Measurements from ENCODE around the gene PRKAR2B. TPM values are rescaled to one million over a fixed set of nuclear protein-coding genes. Genes with fewer than 3 reads are reported as not detected.
"Not testable (repeated sequence)": the region's sequence is repeated elsewhere in the genome, so short reads cannot be mapped to it uniquely, and the experiment has no call there.

PRKAR2B gene
- total and polyA plus RNA-seq, 7 experiments from 2014 or later: 0.39 to 5.0 (median 0.54) TPM

GRCh38 chr7:107099154-107099553, 54.6 kb downstream of the PRKAR2B start:
- H3K36me3 ChIP-seq (ENCODE audit: control insufficient read depth in 2 of 3, insufficient read depth in 3 of 3, low read length in 3 of 3); H3K4me1 ChIP-seq (ENCODE audit: control insufficient read depth in 2 of 2, insufficient read depth in 2 of 2, low read length in 2 of 2); H3K4me3 Mint-ChIP-seq; H3K4me1 Mint-ChIP-seq; ATAC-seq; CTCF ChIA-PET; H3K27me3 ChIP-seq (ENCODE audit: control insufficient read depth in 2 of 2, insufficient read depth in 2 of 2, low read length in 2 of 2); H3K27ac ChIP-seq (ENCODE audit: low read depth, low read length); intact Hi-C loops (cut with micrococcal nuclease); H3K9me3 ChIP-seq (ENCODE audit: control insufficient read depth in 2 of 3, low read length in 3 of 3); H3K4me3 ChIP-seq (ENCODE audit: low read length); DNase-seq; H3K27ac Mint-ChIP-seq: not testable (repeated sequence)
- H3K36me3 Mint-ChIP-seq: peaks cover 0 to 16% (median 7%) of the 10 kb centered on the region in 5 donors
- peaks cover 0 to 28% (median 15%) of the 10 kb centered on the region in 11 donors for H3K9me3 Mint-ChIP-seq
- H3K27me3 Mint-ChIP-seq: peaks cover 0 to 19% (median 0%) of the 10 kb centered on the region in 5 donors
- POLR2A ChIA-PET: interaction anchor here (0.7 kb wide), 1 partner anchor 237 kb away, joined by 5 read pairs; no protein-coding TSS in a partner anchor

DNA sequence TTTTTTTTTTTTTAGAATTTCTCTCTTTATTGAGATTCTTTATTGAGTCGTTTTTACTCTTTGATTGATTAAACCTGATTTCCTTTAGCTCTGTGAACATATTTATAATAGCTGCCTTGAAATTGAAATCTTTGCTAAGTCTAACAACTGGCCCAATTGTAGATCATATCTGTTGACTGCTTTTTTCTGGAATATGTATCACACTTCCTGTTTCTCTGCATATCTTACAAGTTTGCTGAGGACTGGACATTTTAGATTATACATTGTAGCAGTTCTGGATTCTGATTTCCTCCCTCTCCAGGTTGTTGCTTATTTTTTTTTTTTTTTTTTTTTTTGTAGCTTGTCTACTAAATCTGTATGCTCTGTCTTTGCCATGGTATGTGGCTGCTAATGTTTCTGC, 56.3 kb downstream of the PRKAR2B start:
- Mint-ChIP-seq H3K9me3 (peaks cover 0 to 28% (median 15%) of the 10 kb centered on the region in 11 donors), H3K36me3 (peaks cover 0 to 16% (median 7%) of the 10 kb centered on the region in 5 donors), H3K27me3 (peaks cover 0 to 15% (median 0%) of the 10 kb centered on the region in 5 donors), H3K4me3 (no peak overlapping the region), H3K27ac (no peak overlapping the region), H3K4me1 (peaks cover 0 to 5% (median 4%) of the 10 kb centered on the region in 7 donors)
- no peaks in the 10 kb centered on the region for H3K36me3 ChIP-seq (ENCODE audit: control insufficient read depth in 2 of 3, insufficient read depth in 3 of 3, low read length in 3 of 3)
- ATAC-seq: no peak
- H3K9me3 ChIP-seq (ENCODE audit: control insufficient read depth in 2 of 3, low read length in 3 of 3): no peaks in the 10 kb centered on the region
- no peak for DNase-seq
- intact Hi-C loops (cut with micrococcal nuclease): no loop called here
- H3K4me1 ChIP-seq (ENCODE audit: control insufficient read depth in 2 of 2, insufficient read depth in 2 of 2, low read length in 2 of 2): peaks cover 0 to 3% of the 10 kb centered on the region in 2 donors
- H3K27ac ChIP-seq (ENCODE audit: low read depth, low read length): no peak overlapping the region
- no peak overlapping the region for H3K4me3 ChIP-seq (ENCODE audit: low read length)
- CTCF ChIA-PET: no interaction called here
- POLR2A ChIA-PET: no interaction called here
- H3K27me3 ChIP-seq (ENCODE audit: control insufficient read depth in 2 of 2, insufficient read depth in 2 of 2, low read length in 2 of 2): no peaks in the 10 kb centered on the region

- Mint-ChIP-seq H3K4me3 (peak overlapping the region in 7 of 10 donors; percentile 14 to 76 (median 64)), H3K36me3 (peaks cover 0 to 16% (median 7%) of the 10 kb centered on the region in 5 donors), H3K27ac (peak overlapping the region in 5 of 9 donors; percentile 7 to 55 (median 51)), H3K27me3 (peaks cover 0 to 7% (median 0%) of the 10 kb centered on the region in 5 donors), H3K4me1 (peaks cover 0 to 5% (median 4%) of the 10 kb centered on the region in 7 donors), H3K9me3 (peaks cover 1 to 28% (median 12%) of the 10 kb centered on the region in 11 donors)
- no peak overlapping the region for H3K4me3 ChIP-seq (ENCODE audit: low read length)
- ChIA-PET CTCF (no interaction called here), POLR2A (no interaction called here)
- ATAC-seq (peak; percentile 86), DNase-seq (peak in 1 of 9 donors; percentile 7)
- no peaks in the 10 kb centered on the region for H3K9me3 ChIP-seq (ENCODE audit: control insufficient read depth in 2 of 3, low read length in 3 of 3)
- H3K27ac ChIP-seq (ENCODE audit: low read depth, low read length): no peak overlapping the region
- intact Hi-C loops (cut with micrococcal nuclease): no loop called here
- H3K27me3 ChIP-seq (ENCODE audit: control insufficient read depth in 2 of 2, insufficient read depth in 2 of 2, low read length in 2 of 2): no peaks in the 10 kb centered on the region
- H3K4me1 ChIP-seq (ENCODE audit: control insufficient read depth in 2 of 2, insufficient read depth in 2 of 2, low read length in 2 of 2): peaks cover 0 to 3% of the 10 kb centered on the region in 2 donors
- no peaks in the 10 kb centered on the region for H3K36me3 ChIP-seq (ENCODE audit: control insufficient read depth in 2 of 3, insufficient read depth in 3 of 3, low read length in 3 of 3)
Measured at GRCh38 chr7:107103369-107103768, 58.9 kb downstream of the PRKAR2B start.

- Histone ChIP-seq H3K9me3 (ENCODE audit: control insufficient read depth in 2 of 3, low read length in 3 of 3) (no peaks in the 10 kb centered on the region), H3K4me1 (ENCODE audit: control insufficient read depth in 2 of 2, insufficient read depth in 2 of 2, low read length in 2 of 2) (peaks cover 0 to 3% of the 10 kb centered on the region in 2 donors), H3K36me3 (ENCODE audit: control insufficient read depth in 2 of 3, insufficient read depth in 3 of 3, low read length in 3 of 3) (no peaks in the 10 kb centered on the region), H3K4me3 (ENCODE audit: low read length) (no peak overlapping the region), H3K27me3 (ENCODE audit: control insufficient read depth in 2 of 2, insufficient read depth in 2 of 2, low read length in 2 of 2) (no peaks in the 10 kb centered on the region), H3K27ac (ENCODE audit: low read depth, low read length) (no peak overlapping the region)
- H3K27me3 Mint-ChIP-seq: peaks cover 0 to 7% (median 0%) of the 10 kb centered on the region in 5 donors
- no peak overlapping the region for H3K4me3 Mint-ChIP-seq
- H3K9me3 Mint-ChIP-seq: peaks cover 1 to 21% (median 10%) of the 10 kb centered on the region in 11 donors
- no peak overlapping the region for H3K27ac Mint-ChIP-seq
- H3K4me1 Mint-ChIP-seq: peaks cover 0 to 5% (median 4%) of the 10 kb centered on the region in 7 donors
- intact Hi-C loops (cut with micrococcal nuclease): no loop called here
- ATAC-seq: no peak
- ChIA-PET POLR2A (no interaction called here), CTCF (interaction anchor here (0.6 kb wide), 1 partner anchor 21 kb away, joined by 6 read pairs; no protein-coding TSS in a partner anchor)
- DNase-seq: no peak
- peaks cover 0 to 14% (median 6%) of the 10 kb centered on the region in 5 donors for H3K36me3 Mint-ChIP-seq
Measured at GRCh38 chr7:107104801-107105200, 60.3 kb downstream of the PRKAR2B start.

DNA sequence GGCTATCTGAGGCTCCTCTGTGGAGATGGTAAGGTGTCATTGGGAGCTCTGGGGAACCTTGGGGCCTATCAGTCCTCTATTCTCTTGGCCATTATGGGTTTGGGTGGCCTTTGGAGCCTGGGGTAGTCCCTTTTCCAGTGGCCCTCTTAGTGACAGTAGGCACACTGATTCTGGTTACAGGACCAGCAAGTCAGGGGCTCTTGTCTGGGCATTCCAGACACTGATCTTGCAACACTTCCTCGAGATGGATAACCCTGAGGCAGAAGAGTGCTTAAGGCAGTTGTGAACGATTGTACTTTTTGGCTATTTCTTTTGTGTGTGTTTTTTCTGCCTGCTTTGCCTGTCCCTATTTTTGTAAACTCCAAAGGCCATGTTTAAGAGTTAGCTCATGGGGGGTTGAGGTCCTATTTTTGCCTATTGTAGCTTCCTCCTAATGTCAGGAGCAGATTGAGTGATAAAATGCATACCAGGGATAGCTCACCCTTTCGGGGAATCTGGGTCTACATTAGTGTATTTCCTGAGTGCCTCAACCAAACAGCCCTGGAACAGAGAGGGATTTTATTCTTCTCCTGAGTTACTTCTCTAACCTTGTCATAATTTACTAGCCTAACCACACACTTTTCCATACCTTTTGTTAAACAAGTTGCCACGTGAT, 61.2 kb downstream of the PRKAR2B start:
- Mint-ChIP-seq H3K4me1 (peaks cover 0 to 5% (median 4%) of the 10 kb centered on the region in 7 donors), H3K27ac (no peak overlapping the region), H3K27me3 (no peaks in the 10 kb centered on the region), H3K9me3 (peaks cover 0 to 12% (median 3%) of the 10 kb centered on the region in 11 donors), H3K4me3 (no peak overlapping the region), H3K36me3 (peaks cover 0 to 8% (median 0%) of the 10 kb centered on the region in 5 donors)
- no peak for DNase-seq
- Histone ChIP-seq H3K27ac (ENCODE audit: low read depth, low read length) (no peak overlapping the region), H3K36me3 (ENCODE audit: control insufficient read depth in 2 of 3, insufficient read depth in 3 of 3, low read length in 3 of 3) (no peaks in the 10 kb centered on the region), H3K4me3 (ENCODE audit: low read length) (no peak overlapping the region), H3K9me3 (ENCODE audit: control insufficient read depth in 2 of 3, low read length in 3 of 3) (no peaks in the 10 kb centered on the region), H3K27me3 (ENCODE audit: control insufficient read depth in 2 of 2, insufficient read depth in 2 of 2, low read length in 2 of 2) (no peaks in the 10 kb centered on the region), H3K4me1 (ENCODE audit: control insufficient read depth in 2 of 2, insufficient read depth in 2 of 2, low read length in 2 of 2) (peaks cover 0 to 3% of the 10 kb centered on the region in 2 donors)
- ATAC-seq: no peak
- CTCF ChIA-PET: interaction anchor here (0.5 kb wide), 1 partner anchor 340 kb away, joined by 4 read pairs; no protein-coding TSS in a partner anchor
- POLR2A ChIA-PET: no interaction called here
- intact Hi-C loops (cut with micrococcal nuclease): no loop called here

DNA sequence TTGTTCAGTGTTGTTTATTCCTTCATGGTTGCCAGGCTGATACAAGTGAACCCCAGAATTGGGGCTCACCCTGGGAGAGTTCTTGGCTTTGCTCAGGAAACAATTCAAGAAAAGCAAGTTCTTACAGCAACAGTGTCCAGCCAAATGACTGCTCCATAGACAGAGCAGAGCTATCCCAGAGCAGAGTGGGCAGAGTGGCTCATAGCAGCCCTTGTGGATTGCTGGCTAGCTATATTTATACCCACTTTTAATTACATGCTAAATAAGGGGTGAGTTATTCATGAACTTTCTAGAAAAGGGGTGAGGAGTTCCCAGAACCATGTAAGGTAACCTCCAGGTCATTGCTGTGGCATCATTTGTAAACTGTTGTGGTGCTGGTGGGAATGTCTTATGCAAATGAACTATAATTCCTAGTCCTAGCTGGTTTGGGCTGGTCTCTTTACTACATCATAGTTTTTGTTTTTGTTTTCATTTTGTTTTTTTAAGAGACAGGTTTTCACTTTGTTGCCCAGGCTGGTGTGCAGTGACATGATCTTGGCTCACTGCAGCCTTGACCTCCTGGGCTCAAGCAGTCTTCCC, 64.4 kb downstream of the PRKAR2B start:
- Mint-ChIP-seq H3K27me3 (peaks cover 0 to 6% (median 0%) of the 10 kb centered on the region in 5 donors), H3K27ac (no peak overlapping the region), H3K4me1 (no peaks in the 10 kb centered on the region), H3K36me3 (peaks cover 0 to 4% (median 0%) of the 10 kb centered on the region in 5 donors), H3K9me3 (peaks cover 0 to 3% (median 0%) of the 10 kb centered on the region in 11 donors), H3K4me3 (no peak overlapping the region)
- DNase-seq (no peak), ATAC-seq (no peak)
- no peak overlapping the region for H3K27ac ChIP-seq (ENCODE audit: low read depth, low read length)
- ChIA-PET POLR2A (interaction anchor here (0.7 kb wide), 1 partner anchor 11 kb away, joined by 3 read pairs; no protein-coding TSS in a partner anchor), CTCF (no interaction called here)
- H3K4me1 ChIP-seq (ENCODE audit: control insufficient read depth in 2 of 2, insufficient read depth in 2 of 2, low read length in 2 of 2): no peaks in the 10 kb centered on the region
- H3K9me3 ChIP-seq (ENCODE audit: control insufficient read depth in 2 of 3, low read length in 3 of 3): no peaks in the 10 kb centered on the region
- H3K27me3 ChIP-seq (ENCODE audit: control insufficient read depth in 2 of 2, insufficient read depth in 2 of 2, low read length in 2 of 2): no peaks in the 10 kb centered on the region
- H3K4me3 ChIP-seq (ENCODE audit: low read length): no peak overlapping the region
- intact Hi-C loops (cut with micrococcal nuclease): no loop called here
- H3K36me3 ChIP-seq (ENCODE audit: control insufficient read depth in 2 of 3, insufficient read depth in 3 of 3, low read length in 3 of 3): no peaks in the 10 kb centered on the region

Measured in naive thymus-derived CD4-positive, alpha-beta T cell (primary cell).